Measurements from ENCODE around the gene TRANK1.
"Not testable (repeated sequence)": the region's sequence is repeated elsewhere in the genome, so short reads cannot be mapped to it uniquely, and the experiment has no call there.

The TRANK1 gene

DNA sequence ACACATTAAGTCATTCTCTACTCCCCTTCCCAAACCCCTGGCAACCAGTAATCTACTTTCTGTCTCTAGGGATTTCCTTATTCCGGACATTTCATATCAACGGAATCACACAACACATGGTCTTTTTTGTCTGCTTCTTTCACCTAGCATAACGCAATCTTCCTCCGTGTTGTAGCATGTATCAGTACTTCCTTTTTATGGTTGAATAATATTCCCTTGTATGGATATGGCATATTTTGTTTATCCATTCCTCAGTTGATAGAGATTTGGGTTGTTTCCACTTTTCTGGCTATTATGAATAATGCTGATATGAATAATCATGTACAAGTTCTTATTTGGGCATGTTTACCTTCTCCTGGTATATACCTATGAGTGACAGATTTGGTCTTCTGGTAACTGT lies 63.1 kb downstream of the TRANK1 start:
- DNase-seq: no peak

DNA sequence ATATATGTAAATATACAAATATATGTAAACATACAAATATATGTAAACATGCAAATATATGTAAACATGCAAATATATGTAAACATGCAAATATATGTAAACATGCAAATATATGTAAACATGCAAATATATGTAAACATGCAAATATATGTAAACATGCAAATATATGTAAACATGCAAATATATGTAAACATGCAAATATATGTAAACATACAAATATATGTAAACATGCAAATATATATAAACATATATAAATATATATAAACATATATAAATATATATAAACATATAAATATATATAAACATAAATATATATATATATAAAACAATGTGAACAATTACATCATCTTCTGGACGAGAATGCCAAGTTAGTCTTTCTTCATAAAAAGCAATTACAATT lies 65.0 kb downstream of the TRANK1 start:
- not testable (repeated sequence) for DNase-seq

DNA sequence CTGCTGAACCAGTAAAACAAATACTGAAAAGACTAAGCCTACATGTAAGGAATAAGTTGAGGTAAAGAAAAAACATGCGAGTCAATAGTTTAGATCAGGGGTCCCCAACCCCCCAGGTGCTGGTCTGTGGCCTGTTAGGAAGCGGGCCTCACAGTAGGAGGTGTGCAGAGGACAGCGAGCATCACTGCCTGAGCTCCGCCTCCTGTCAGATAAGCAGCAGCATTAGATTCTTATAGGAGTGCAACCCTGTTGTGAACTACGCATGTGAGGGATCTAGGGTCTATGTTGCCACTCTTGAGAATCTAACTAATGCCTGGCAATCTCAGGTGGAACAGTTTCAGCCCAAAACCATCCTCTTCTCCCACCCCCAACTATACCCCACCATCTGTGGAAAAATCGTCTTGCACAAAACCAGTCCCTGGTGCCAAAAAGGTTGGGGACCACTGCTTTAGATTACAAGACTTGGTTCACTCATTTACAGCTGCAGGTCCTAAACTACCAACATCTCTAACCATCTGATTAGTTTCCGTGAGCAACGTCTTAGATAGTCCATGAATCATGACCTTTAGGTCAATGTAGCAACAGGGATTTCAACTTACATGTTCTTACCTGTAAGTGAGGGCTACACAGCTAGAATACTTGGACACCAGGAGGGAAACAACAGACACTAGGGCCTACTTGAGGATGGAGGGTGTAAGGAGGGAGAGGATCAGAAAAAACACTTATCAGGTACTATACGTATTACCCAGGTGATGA lies 66.7 kb downstream of the TRANK1 start:
- no peak for DNase-seq

DNA sequence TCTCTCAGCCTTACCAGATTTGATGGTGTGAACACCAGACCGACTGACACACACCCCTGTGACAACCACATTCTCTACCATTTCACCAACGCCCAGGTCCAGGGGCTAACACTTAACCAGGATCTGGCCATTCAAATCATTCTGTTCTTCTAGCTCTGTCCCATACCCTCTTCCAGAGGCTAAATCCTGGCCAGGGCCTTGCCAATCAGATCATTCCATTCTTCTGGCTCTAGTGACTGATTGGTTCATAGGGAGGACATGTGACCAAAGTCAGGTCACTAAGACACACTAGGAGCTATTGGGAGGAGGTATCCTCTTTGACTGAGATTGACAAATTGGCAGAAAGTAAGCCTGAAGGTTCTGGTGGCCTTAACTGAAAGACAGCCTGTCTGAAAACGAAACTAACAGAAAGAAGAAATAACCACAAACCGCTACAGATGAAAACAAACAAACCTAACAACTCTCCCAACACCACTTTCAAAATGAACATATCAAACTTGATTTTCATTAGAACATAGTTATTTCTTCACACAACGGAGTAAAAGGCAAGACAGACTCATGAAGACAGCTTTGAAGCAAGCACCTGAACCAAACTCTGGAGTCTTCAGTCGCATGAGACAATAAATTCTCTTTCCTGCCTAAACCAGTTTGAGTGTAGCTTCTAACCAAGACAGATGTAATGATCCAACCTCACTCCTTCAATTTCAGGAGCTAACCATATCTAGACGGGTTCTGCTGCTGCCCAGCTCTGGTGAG lies 68.5 kb downstream of the TRANK1 start:
- DNase-seq: no peak

DNA sequence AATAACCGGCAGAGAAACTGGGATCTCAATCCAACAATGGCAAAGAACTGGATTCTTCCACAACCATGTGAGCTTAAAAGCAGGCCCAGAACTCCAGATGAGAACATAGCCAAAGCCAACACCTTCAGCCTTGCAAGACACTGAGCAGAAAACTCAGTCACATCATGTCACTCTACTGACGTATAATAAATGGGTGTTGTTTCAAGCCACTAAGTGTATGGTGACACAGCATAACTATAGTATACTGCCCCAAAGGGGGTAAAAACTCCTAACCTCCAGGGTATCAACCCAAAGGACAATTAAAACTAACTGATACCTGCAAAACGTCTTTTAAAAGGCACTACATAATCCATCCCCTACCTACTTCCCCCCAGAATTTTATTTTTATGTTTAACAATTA lies 69.5 kb downstream of the TRANK1 start:
- DNase-seq: no peak

DNA sequence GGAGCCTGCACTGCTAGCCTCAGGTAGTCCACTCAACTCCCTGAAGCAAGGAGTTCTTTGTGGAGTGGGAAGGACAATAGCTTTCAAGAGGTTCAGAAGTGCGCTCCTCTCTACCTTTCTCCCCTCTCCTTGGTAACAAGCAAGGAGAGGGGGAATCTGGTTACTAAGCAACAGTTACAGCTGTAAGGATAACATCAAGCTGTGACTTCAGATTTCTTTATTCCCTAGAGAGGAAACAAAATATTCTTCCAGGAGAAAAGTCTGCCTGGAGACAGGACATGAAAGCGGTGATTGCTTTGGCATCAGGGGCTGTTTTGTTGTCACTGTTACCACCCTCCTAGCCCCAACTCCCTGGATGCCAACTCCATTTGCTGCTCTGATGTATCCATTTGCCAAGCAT lies 70.4 kb downstream of the TRANK1 start:
- DNase-seq: no peak

DNA sequence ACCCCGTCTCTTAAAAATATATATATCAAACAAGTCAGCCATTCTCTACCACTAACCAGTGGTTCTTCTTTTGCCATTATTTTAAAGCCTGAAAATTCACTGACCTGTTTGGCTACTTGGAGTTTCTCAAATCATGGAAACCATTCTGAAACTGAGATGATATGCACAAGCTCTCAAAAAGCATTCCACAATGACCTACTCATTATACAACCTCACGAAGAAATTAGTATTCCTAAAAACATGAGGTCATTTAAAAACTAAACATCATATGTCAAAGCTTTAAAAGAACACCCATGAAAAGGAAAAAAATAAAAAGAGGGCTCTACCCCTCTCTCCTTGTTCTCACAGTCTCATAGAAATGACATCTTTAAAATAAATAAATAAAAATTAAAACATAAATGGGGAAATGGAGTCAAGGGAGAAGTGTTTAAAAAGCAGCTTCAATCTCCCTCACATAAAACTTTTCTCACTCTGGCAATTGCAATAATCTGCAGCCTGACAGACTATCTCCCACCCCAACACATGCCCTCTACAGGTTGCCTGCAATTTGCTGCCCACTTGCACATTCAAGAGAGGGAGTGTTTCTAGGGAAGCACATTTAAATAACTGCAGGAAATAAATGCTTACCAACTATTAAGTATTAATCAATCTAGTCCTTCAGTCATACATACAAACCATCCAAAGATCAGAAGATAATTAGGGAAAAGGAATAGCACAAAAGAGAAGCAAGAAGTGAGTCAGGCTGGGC lies 73.3 kb downstream of the TRANK1 start:
- DNase-seq: no peak

DNA sequence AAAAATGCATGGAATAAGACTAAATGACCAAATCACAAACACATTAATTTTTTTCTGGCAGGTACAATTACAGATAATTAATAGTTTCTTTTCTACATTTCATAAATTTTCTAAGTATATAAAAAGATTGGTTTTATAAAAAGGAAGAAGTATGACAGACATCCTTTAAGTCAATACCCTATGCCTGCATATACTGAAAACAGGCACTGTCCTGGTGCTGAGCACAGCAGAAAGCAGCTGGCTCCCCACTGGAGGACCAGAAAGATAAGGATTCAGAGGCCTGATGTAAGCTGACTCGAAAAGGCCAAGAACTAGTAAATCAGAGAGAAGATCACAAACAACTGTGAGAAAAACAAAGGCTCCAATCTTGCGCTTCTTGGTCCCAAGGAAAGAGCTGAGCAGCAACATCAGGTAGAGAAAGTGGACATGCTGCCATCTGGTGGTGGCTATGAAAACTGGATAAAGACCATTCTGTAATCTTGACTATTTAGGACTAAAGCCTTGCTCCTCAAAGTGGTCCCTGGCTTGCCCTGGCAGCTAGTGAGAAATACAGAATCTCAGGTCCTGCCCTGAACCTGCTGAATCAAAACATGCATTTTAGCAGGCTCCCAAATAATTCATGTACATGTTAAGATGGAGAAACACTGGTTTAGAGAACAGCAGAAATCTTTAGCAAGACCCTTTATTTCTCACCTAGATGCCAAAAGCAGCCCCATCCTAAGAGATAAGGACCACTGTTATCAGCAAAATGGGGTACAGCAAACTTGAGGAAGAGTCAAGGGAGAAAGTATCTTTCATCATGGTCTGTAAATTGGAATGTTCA lies 76.0 kb downstream of the TRANK1 start:
- peak; percentile 8 for DNase-seq

DNA sequence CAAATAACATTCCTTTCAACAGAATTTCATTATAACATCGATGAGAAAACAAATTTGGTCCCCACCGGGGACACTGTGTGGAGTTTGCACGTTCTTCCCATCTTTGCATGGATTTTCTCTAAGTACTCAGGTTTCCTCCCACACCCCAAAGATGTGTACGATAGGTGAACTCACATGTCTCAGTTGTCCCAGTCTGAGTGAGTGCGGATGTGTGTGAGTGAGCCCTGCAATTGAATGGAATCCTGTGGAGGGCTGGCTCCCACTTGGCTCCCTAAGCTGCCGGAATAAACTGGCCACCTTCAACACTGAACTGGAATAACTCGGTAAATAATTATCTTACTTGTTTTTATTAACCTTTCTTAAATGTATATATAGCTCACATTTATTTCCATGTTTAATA lies 77.0 kb downstream of the TRANK1 start:
- DNase-seq: no peak

DNA sequence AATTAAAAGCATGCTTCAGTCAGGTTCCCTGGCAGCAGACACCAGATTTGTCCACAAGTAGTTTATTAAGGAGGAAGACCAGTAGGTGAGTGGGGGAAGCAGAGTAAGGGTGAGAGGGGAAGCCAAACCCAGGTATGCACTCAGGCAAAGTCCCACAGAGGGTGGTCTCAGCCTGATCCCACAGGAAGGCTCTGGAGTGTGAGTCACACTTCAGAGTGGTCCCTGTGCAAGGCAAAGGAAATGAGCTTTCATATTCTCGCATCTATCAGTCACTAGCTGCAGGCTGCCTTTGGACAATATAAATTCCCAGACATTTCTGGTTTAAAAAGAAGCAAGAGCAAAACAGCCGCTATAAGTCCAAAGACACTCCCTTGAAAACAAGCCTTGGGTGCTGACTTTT lies 78.5 kb downstream of the TRANK1 start:
- no peak for DNase-seq

DNA sequence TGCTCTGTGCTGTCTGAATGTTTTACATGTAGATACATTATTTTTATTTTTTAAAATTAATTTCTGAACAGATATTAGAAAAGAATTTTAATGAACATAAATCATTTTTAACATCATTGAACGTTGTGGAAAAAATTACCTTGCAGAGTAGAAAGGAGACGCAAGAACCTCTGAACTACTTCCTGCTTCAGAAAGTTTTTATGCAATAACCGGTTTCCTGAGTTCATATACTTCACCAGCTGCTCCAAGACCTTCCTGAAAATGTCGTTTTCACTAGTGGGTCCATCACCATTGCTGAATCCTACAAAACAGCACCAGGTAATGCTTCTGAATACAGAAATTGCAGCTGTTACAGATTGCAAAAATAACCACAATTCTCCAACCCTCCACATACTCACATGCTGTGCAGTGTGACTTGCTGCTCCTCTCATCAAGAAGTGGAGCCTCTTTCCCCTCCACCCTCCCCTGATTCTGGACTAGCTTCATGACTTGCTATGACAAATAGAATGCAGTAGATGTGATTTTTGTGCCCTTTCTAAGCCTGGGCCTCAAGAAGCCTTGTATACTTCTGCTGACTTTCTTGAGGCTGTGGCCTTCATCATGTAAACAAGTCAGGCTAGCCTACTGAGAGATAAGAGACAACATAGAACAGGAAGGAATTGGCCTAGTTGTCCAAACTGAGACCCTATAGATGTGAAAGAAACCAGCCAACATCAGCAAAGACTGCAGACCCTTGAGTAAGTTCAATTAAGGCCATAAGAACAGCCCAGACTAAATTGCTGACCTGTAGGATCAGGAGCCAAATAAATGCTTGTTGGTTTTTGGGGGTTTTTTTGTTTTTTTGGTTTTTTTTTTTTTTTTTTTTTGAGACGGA lies 80.4 kb downstream of the TRANK1 start:
- DNase-seq: no peak

DNA sequence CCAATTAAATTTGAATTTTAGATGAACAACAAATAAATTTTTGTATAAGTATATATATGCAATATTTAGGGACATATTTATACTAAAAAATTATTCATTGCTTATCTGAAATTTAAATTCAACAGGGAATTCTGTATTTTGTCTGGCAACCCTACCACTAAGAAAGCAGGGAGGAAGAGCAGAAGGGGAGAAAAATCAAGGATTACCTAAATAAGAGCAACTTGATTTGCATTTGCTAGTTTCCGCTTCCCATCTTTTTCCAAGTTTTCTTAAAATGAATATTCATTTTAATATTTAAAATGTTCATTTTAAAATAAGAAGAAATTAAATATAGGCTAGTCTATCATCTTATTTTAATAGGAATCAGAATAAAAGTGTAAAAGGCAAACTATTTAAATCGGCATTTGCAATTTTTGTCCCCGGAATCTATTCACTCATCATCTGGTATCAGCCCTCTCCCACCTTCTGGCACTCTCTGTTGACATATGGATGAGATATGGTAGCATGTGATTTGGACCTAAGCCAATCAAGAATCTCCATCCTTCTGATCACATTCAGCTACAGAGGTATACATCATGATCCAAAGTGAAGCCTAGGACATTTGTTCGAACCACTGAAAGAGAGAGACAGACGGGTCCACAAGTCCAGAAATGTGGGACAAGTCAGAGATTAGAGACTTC lies 82.6 kb downstream of the TRANK1 start:
- DNase-seq: no peak

DNA sequence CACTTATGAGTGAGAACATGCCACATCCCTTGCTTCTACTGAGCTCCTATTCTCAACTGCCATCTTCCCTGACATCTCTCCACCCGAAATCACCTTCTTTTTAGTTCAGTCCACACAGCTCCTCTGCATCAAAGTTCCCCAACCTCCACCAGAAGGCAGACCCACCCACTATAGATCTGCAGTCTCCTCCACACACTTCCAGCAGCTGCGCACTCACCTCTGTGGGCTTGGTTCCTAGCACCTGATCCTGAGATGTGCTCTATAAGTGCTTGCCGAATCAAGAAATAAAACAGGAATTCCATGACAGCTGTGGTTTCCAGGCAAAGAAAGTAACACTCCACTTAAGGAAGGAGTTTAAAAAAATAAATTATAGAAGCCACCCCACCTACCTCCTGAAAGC lies 85.4 kb downstream of the TRANK1 start:
- no peak for DNase-seq

DNA sequence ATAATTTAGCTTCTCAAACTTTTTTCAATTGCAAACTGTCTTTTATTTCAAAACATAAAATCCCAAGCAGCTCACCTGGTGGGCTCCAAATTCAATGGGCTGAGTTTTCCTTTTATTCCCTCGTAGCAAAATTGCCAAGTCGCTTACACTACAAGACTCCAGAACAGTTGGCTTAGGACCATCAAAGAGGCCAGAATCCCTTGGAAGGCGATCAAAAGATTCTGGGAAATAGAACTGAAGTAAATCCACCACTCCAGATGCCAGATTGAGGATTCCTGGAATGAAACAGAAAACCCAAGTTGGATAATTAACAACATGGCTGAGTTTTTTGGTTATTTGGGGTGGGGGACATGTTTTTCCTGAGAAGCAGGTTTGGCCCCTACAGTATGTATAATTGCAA lies 92.8 kb downstream of the TRANK1 start:
- no peak for DNase-seq

DNA sequence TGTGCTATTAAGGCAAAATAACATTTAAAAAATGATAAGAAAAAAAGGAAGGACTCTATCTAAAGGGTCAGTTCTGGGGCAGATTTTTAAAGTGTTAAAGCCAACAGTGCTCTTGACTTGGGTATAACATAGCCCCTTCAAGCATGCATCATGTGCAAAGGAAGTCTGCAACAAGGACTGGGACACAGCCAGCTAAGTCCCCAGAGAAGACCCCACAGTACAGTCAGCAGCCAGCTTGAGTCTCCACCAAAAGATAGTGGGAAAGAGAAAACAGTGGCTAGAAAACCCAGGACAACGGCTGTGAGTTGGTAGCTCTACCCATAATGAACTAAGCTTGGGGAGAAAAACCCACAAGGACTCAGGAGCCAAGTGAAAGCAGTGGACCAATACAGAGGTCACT lies 94.1 kb downstream of the TRANK1 start:
- no peak for DNase-seq

DNA sequence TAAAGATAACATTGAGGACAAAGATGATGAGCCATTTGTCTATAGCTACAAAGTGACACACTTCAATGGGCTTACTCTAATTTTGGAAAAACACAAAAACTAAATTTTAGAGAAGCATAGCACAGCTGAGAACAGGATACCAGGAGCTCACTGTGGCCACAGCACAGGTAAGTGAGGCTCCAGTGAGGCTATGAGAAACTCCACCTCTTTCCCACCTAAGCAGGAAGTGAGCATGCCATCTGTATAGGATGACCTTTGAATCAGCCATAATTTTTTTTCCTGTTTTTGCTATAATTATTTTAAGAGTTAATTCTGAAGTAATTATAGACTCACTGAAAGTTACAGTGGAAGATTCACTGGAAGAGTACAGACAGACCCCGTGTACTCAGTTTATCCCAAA lies 98.4 kb downstream of the TRANK1 start:
- DNase-seq: no peak

DNA sequence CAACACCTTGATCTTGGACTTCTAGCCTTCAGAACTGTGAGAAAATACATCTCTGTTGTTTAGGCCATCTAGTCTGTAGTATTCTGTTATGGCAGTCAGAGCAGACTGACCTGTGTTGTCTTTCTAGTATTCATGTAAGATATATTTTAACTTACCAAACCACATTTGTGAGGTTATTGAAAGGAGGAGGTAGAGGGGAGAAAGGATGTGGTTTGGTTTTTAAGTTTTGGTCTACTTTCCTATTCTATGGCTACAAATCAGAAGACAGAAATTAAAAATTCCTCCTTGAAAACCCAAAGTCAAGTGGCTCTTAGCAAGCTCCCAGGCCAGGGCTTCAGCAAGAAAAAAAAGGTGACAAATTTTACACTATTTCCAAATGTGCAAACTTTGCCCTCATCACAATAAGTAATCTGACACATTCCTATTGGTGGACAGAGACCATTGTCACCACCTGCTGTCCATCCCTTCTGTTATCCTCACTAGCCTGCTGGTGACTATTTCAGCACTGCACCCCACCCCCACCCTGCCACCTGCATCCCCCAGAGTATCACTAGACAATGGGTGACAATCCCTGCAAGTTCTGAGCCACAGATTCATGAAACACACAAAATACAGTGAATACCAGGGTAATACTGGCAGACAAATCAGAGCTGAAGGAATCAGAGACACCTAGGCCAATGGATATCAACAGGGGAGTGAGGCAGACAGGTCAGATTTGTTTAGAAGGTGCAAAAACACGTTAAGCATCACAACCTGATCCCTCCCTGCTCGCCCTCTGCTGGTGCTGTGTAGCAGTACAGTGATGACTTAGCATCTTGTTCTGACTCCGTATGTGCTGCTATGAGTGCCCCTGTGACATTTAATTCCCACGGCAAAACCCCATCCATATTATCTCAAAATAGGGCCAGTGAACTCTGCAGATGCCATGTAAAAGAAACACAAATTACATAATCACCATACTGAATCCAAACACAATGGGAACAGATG lies 101.5 kb downstream of the TRANK1 start:
- DNase-seq: no peak

DNA sequence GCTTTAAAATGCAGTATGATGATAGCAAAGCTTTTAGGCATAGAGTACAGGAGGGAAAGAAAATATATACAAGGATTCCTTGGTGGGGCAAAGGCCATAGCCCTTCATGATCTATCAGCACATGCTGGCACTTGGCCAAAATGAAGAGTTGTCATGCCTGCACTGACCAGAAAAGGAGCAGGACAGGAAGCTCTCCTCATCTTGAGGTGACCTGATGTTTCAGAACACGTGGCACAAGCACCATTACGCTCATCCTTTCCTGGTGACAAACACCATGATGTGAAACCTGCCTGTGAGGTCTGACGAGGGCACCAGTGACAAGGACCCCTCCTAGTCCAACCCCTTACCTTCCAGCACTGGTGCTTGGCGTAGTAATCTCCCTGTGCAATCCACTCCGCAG lies 102.6 kb downstream of the TRANK1 start:
- no peak for DNase-seq

DNA sequence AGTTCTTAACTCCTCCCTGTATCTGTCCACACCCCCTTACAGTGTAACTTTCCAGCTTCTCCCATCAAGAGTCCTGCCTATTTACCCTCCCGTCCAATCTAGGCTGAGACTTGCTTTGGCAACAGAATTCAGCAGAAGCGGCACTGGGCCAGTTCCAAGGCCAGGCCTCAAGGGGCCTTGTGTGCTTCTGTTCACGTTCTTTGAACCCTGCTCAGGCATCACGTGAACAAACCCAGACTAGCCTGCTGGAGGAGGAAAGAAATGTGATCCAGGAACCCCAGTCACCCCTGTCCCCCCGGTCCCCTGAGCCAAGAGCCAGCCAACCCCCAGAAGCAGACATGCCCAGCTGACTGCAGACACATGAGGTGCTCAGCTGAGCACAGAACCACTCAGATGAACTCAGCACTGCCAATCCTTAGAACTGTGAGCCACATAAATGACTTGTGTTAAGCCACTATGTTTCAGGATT lies 104.4 kb downstream of the TRANK1 start:
- DNase-seq: no peak

DNA sequence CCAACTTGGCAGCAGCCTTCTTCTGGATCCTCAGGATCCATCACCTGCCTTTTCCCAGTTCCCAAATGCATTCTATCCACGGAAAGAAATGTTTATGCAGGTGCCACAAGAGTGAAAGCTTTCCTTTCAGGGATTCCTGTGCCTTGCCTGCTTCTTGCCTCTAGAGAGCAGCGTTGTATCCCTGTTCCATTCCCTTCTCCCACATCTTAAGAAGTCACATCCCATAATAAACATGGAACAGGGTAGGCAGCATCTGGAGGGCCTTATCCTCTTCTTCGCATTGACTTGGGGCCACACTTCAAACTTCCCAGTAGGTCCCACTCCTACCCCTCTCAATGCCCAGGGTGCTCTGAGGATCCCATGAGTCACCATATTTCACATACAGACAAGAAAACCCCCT lies 107.8 kb downstream of the TRANK1 start:
- DNase-seq: no peak
